Mesenchymal stem cell (in vitro differentiated cells and primary cell): Measurements from ENCODE around the gene FRMD4A.
"Not testable (repeated sequence)": the region's sequence is repeated elsewhere in the genome, so short reads cannot be mapped to it uniquely, and the experiment has no call there.

Source experiments
- DNase-seq: peaks from one replicate; pipeline ENCODE4 v3.0.0-alpha.2; 2013
- H2AFZ ChIP-seq: one replicate; pipeline ENCODE4 v1.6.1; 2013; ENCODE audit warnings: low read depth, mild to moderate bottlenecking, control low read depth, inconsistent platforms, low read length, moderate library complexity
- H2AK5ac ChIP-seq: 2 replicates; pipeline ENCODE4 v1.6.1; 2013; ENCODE audit warnings: low read length, moderate library complexity, mild to moderate bottlenecking, inconsistent platforms; ENCODE audit not compliant: severe bottlenecking
- H2BK120ac ChIP-seq: one replicate; pipeline ENCODE4 v1.6.1; 2013; ENCODE audit warnings: low read depth, mild to moderate bottlenecking, inconsistent platforms, low read length, moderate library complexity
- H2BK12ac ChIP-seq, 2 experiments: one replicate each; pipeline ENCODE4 v1.6.1; 2013; ENCODE audit warnings: inconsistent platforms in 2 of 2, low read length in 2 of 2, mild to moderate bottlenecking in 2 of 2, moderate library complexity in 2 of 2, control low read depth in 1 of 2
- H2BK15ac ChIP-seq: one replicate; pipeline ENCODE4 v1.6.1; 2013; ENCODE audit warnings: mild to moderate bottlenecking, low read depth, inconsistent platforms; ENCODE audit not compliant: poor library complexity, severe bottlenecking
- H2BK5ac ChIP-seq: 2 replicates; pipeline ENCODE4 v1.6.1; 2013; ENCODE audit warnings: low read depth, mild to moderate bottlenecking, low read length, control low read depth, inconsistent platforms; ENCODE audit not compliant: poor library complexity, severe bottlenecking
- H3K14ac ChIP-seq, 2 experiments: one replicate each; pipeline ENCODE4 v1.6.1; 2013; ENCODE audit warnings: inconsistent platforms in 2 of 2, low read length in 2 of 2, control low read depth in 1 of 2, mild to moderate bottlenecking in 1 of 2, moderate library complexity in 1 of 2
- H3K18ac ChIP-seq, 2 experiments: one replicate each; pipeline ENCODE4 v1.6.1; 2013; ENCODE audit warnings: inconsistent platforms in 2 of 2, low read length in 2 of 2, control low read depth in 1 of 2, low read depth in 1 of 2, mild to moderate bottlenecking in 1 of 2
- H3K23ac ChIP-seq, 2 experiments: one replicate each; pipeline ENCODE4 v1.6.1; 2013; ENCODE audit warnings: inconsistent platforms in 2 of 2, low read length in 2 of 2, mild to moderate bottlenecking in 2 of 2, moderate library complexity in 2 of 2, control low read depth in 1 of 2
- H3K27ac ChIP-seq: 2 replicates; pipeline ENCODE4 v1.5.1; 2013; ENCODE audit warnings: mild to moderate bottlenecking, moderate library complexity, low read length, control low read depth, inconsistent platforms; ENCODE audit not compliant: poor library complexity, severe bottlenecking
- H3K27me3 ChIP-seq, 2 experiments: 2 replicates each; pipeline versions ENCODE4 v1.6.1 to v1.7.0; 2013; ENCODE audit warnings: low read length in 2 of 2, mild to moderate bottlenecking in 2 of 2, moderate library complexity in 2 of 2, control low read depth in 1 of 2, inconsistent platforms in 1 of 2; ENCODE audit not compliant: control insufficient read depth in 1 of 2, insufficient read depth in 1 of 2
- H3K36me3 ChIP-seq, 2 experiments: 2 replicates each; pipeline versions ENCODE4 v1.6.1 to v1.7.0; 2013; ENCODE audit warnings: low read length in 2 of 2, control low read depth in 1 of 2, inconsistent platforms in 1 of 2, low read depth in 1 of 2, mild to moderate bottlenecking in 1 of 2; ENCODE audit not compliant: insufficient read depth in 2 of 2, control insufficient read depth in 1 of 2
- H3K4ac ChIP-seq, 2 experiments: one replicate each; pipeline ENCODE4 v1.6.1; 2013; ENCODE audit warnings: inconsistent platforms in 2 of 2, low read length in 2 of 2, mild to moderate bottlenecking in 2 of 2, moderate library complexity in 2 of 2, control low read depth in 1 of 2, low read depth in 1 of 2
- H3K4me1 ChIP-seq: 2 replicates; pipeline ENCODE4 v1.6.1; 2013; ENCODE audit warnings: low read depth, low read length, control low read depth; ENCODE audit not compliant: control insufficient read depth, insufficient read depth
- H3K4me2 ChIP-seq: 2 replicates; pipeline ENCODE4 v1.6.1; 2013; ENCODE audit warnings: low read length, mild to moderate bottlenecking, inconsistent platforms; ENCODE audit not compliant: poor library complexity, severe bottlenecking
- H3K4me3 ChIP-seq, 2 experiments: 2 replicates each; pipeline versions ENCODE4 v1.5.1 to v1.7.0; 2013; ENCODE audit warnings: low read length in 2 of 2, mild to moderate bottlenecking in 2 of 2, control low read depth in 1 of 2, low read depth in 1 of 2; ENCODE audit not compliant: insufficient read depth in 1 of 2
- H3K79me1 ChIP-seq: replicated peaks from 2 replicates; pipeline ENCODE4 v1.6.1; 2013; ENCODE audit warnings: mild to moderate bottlenecking, control low read depth, low read length, inconsistent platforms; ENCODE audit not compliant: poor library complexity, severe bottlenecking
- H3K9ac ChIP-seq: 2 replicates; pipeline ENCODE4 v1.7.0; 2013; ENCODE audit warnings: mild to moderate bottlenecking, low read length, moderate library complexity
- H3K9me3 ChIP-seq: 2 replicates; pipeline ENCODE4 v1.7.0; 2013; ENCODE audit warnings: mild to moderate bottlenecking, low read length; ENCODE audit not compliant: control insufficient read depth
- H4K8ac ChIP-seq: one replicate; pipeline ENCODE4 v1.6.1; 2013; ENCODE audit warnings: inconsistent platforms, mild to moderate bottlenecking, low read length, moderate library complexity
- H4K91ac ChIP-seq: one replicate; pipeline ENCODE4 v1.6.1; 2013; ENCODE audit warnings: mild to moderate bottlenecking, low read length, inconsistent platforms
- WGBS: methylation state at CpG from one replicate; pipeline ENCODE4 v1.1.7; 2013; ENCODE audit warnings: mixed read lengths; 5-methylcytosine and 5-hydroxymethylcytosine counted together

FRMD4A gene

DNA sequence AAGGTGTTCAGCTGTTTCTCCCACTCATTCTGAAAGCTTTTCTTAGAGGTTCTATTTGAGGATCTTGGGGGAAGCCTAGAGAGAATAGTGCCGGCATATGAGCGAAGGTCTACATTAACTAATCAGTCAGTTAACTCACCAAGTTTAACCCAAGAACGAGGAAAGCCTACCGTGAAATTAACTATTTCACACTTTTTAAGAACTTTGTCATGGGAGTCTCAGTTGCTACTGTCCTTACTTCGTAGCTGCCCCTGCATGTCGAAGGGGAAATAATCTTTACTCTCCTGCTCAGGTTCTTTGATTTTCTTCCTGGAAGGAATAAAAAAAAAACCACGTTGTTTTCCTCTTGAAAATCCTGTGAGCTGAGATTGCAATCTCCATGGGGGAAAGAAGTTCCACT, 115.1 kb downstream of the FRMD4A start:
- Histone ChIP-seq H3K4ac (no peak overlapping the region), H3K4me3 (no peak overlapping the region), H3K4me2 (no peak overlapping the region), H3K27ac (no peak overlapping the region), H2BK12ac (no peak overlapping the region), H2AFZ (no peak overlapping the region), H3K27me3 (peaks cover 8 to 57% of the 10 kb centered on the region in 2 experiments), H3K14ac (no peak overlapping the region), H3K36me3 (no peaks in the 10 kb centered on the region), H4K8ac (no peak overlapping the region), H3K18ac (no peak overlapping the region), H2AK5ac (no peak overlapping the region), H3K9me3 (no peaks in the 10 kb centered on the region), H3K9ac (no peak overlapping the region), H3K4me1 (peaks cover 4% of the 10 kb centered on the region), H2BK5ac (no peak overlapping the region), H4K91ac (no peak overlapping the region), H2BK15ac (no peak overlapping the region), H3K79me1 (no peaks in the 10 kb centered on the region), H3K23ac (no peak overlapping the region), H2BK120ac (no peak overlapping the region)
- 92% methylated on average over 7 of the region's 7 CpGs for WGBS
- no peak for DNase-seq

GRCh38 chr10:14213703-14214102, 117.0 kb downstream of the FRMD4A start:
- peaks cover 8 to 44% of the 10 kb centered on the region in 2 experiments for H3K27me3 ChIP-seq
- H2BK12ac ChIP-seq, H4K91ac ChIP-seq, H3K9ac ChIP-seq, H3K23ac ChIP-seq, H3K4me3 ChIP-seq, H2BK120ac ChIP-seq, H3K14ac ChIP-seq, H3K4me2 ChIP-seq, H3K9me3 ChIP-seq, H2BK15ac ChIP-seq, H3K27ac ChIP-seq, H2AK5ac ChIP-seq, H3K4ac ChIP-seq, H3K36me3 ChIP-seq, H3K18ac ChIP-seq, H4K8ac ChIP-seq, H3K4me1 ChIP-seq, H2AFZ ChIP-seq, H2BK5ac ChIP-seq, DNase-seq, H3K79me1 ChIP-seq: not testable (repeated sequence)
- WGBS, result 83% methylated on average over 7 of the region's 7 CpGs

DNA sequence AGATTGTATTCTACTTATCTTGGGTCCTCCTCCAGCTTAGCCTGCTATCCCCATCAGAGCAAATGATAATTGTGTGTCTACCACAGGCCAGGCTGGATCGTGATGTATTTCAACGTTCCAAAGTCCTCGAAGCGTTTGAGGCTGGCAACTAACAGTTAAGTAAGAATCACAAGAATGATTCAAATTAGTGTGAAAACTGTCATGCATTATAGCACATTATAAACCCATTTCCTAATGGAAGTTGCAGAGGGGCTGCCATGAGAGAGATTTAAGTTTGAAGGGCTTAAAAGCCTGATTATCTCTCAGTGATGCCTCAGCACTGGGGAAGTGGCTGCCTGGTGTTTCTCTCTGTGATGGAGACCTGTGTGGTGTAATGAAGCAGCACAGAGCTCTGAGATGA, 119.1 kb downstream of the FRMD4A start:
- Histone ChIP-seq H2BK5ac (no peak overlapping the region), H3K4ac (no peak overlapping the region), H3K14ac (no peak overlapping the region), H3K23ac (no peak overlapping the region), H4K91ac (no peak overlapping the region), H3K36me3 (no peaks in the 10 kb centered on the region), H2BK15ac (no peak overlapping the region), H3K4me3 (no peak overlapping the region), H2AFZ (no peak overlapping the region), H3K18ac (no peak overlapping the region), H3K27me3 (peaks cover 8 to 37% of the 10 kb centered on the region in 2 experiments), H3K4me2 (no peak overlapping the region), H2BK12ac (no peak overlapping the region), H3K9me3 (no peaks in the 10 kb centered on the region), H2AK5ac (no peak overlapping the region), H3K4me1 (no peaks in the 10 kb centered on the region), H3K79me1 (no peaks in the 10 kb centered on the region), H2BK120ac (no peak overlapping the region), H4K8ac (no peak overlapping the region), H3K27ac (no peak overlapping the region), H3K9ac (no peak overlapping the region)
- DNase-seq, result no peak
- 80% methylated on average over 2 of the region's 4 CpGs for WGBS

DNA sequence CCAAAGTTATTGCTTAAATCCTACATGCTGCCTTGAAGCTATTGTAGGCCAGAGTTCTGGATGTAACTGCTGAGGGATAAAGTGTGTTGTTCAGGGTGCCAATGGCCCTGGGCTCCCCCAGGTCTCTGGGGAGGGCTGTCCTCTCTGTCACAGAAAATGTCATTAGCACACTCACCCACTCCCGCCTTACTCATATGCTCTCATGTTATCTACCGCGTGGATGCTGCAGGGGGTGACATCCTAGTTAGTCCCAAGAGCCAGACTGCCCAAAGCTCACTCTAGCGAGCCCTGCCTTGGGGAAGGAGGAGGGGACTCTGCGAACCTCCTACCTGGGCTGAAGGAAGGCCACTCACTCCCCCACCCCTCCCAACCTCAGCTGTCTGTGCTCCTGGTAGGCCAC, 122.5 kb downstream of the FRMD4A start:
- Histone ChIP-seq H2BK5ac (no peak overlapping the region), H3K27me3 (peaks cover 5 to 38% of the 10 kb centered on the region in 2 experiments), H3K14ac (no peak overlapping the region), H2BK12ac (no peak overlapping the region), H4K8ac (no peak overlapping the region), H3K79me1 (no peaks in the 10 kb centered on the region), H3K4me1 (no peaks in the 10 kb centered on the region), H3K18ac (no peak overlapping the region), H2AFZ (no peak overlapping the region), H3K36me3 (no peaks in the 10 kb centered on the region), H3K9me3 (no peaks in the 10 kb centered on the region), H3K4ac (no peak overlapping the region), H2BK120ac (no peak overlapping the region), H2AK5ac (no peak overlapping the region), H3K4me2 (no peak overlapping the region), H3K9ac (no peak overlapping the region), H3K4me3 (no peak overlapping the region), H2BK15ac (no peak overlapping the region), H4K91ac (no peak overlapping the region), H3K23ac (no peak overlapping the region), H3K27ac (no peak overlapping the region)
- DNase-seq, result no peak
- 86% methylated on average over 4 of the region's 5 CpGs for WGBS
